ENCODE measurements around the gene HJV.

GRCh38 chr1:146010126-146010738, 11.3 kb downstream of the HJV start:
- TF ChIP-seq CTCF (IDR thresholded peaks at IDR 0.05) (no peak), POLR2A (IDR thresholded peaks at IDR 0.05) (no peak), POLR2AphosphoS5 (IDR thresholded peaks at IDR 0.05) (no peak)
